Activated T-cell treated with anti-CD3 and anti-CD28 coated beads for 48 hours (primary cell): ENCODE results near the gene TPCN1.
"Not testable (repeated sequence)": the region's sequence is repeated elsewhere in the genome, so short reads cannot be mapped to it uniquely, and the experiment has no call there.

Experiments used
- DNase-seq: peaks from one replicate; pipeline ENCODE4 v3.0.0-alpha.2; 2020; ENCODE audit warnings: low read depth

TPCN1 gene

DNA sequence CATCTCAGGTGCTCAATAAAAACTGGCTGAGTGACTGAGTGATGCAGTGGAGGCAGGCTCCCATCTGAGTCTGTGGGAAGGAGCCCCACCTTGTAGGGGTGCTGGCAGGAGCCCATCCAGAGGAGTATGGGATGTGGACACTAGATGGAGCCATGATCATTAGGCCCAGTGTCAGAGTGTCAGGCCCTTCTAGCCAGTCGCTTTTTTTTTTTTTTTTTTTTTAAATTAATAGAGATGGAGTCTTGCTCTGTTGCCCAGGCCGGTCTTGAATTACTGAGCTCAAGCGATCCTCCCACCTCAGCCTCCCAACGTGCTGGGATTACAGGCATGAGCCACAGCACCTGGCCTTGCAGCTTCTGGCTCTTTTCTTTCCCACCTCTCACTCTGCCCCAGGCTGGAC is 24.3 kb upstream of the TPCN1 start:
- peak; percentile 38 for DNase-seq

- no peak for DNase-seq
These were observed 23.7 kb upstream of the TPCN1 start for GRCh38 chr12:113197518-113198077.

GRCh38 chr12:113198296-113198695 is 23.0 kb upstream of the TPCN1 start:
- DNase-seq: no peak

DNA sequence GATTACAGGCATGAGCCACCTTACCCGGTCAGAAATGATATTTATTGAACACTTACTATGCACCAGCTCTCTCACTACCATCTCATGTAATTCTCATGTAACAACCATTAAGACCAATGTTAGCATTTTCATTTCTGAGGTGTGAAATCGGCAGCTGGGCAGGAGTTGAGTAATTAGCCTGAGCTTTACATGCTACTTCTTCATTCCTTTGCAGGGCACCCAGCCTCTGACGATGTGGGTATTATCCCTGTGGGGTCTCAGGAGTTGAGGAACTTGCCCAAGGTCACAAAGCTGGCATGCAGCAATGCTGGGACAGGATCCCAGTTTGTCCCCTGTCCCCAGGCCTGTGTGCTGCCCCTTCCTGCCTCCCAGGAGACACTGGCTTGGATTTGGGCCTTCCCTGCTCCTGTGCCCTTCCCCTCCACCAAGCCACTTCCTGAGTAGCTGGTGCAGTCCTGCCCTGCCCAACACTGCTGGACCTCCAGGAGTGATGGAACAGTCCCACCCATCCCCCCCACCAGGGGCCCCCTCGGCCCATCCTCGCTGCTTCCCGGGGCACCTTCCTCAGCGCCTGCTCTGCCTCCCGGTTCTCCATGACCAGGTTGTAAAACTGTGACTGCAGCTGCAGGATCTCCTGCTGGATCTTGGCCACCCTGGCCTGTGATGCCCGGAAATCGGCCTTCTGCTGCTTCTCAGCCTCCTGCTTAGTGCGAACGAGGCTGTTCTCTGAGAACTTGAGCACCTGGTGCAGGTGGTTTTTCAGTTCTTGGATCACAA is 21.1 kb upstream of the TPCN1 start:
- DNase-seq: no peak

- no peak for DNase-seq
These were observed 19.8 kb upstream of the TPCN1 start for GRCh38 chr12:113201187-113202177.

DNA sequence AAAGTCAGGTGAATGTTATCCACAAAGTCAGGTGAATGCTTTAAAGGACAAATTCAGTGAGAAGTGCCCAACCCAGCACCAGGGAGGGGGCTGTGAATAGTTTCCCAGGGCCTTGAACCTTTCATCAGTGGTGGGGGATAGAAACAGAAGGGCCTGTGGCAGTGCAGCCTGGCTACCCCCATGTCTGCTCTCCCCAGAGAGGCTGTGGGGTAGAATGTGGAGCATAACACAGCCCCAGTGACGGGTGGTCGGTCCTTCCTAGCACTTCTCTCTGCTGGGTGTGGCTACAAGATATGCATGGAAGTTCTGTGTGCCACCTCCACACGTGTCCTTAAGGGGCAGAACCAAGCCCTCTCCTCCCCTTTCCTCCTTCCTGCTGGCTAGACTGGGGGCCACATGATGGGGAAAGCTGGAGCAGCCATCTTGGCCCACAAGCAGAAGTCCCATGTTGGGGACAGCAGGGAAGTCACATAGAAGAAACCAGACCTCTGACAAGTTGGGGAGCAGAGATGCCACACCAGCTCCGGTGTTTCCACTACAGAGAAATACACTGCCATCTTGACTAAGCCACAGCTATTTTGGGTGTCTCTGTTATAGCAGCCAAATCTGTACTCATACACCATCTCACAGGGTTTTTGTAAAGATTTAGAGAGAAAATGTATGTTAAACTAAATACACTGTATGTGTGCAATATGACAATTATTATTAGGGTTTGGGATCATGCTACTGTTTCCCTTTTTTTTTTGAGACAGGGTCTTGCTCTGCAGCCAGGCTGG is 18.8 kb upstream of the TPCN1 start:
- no peak for DNase-seq

DNA sequence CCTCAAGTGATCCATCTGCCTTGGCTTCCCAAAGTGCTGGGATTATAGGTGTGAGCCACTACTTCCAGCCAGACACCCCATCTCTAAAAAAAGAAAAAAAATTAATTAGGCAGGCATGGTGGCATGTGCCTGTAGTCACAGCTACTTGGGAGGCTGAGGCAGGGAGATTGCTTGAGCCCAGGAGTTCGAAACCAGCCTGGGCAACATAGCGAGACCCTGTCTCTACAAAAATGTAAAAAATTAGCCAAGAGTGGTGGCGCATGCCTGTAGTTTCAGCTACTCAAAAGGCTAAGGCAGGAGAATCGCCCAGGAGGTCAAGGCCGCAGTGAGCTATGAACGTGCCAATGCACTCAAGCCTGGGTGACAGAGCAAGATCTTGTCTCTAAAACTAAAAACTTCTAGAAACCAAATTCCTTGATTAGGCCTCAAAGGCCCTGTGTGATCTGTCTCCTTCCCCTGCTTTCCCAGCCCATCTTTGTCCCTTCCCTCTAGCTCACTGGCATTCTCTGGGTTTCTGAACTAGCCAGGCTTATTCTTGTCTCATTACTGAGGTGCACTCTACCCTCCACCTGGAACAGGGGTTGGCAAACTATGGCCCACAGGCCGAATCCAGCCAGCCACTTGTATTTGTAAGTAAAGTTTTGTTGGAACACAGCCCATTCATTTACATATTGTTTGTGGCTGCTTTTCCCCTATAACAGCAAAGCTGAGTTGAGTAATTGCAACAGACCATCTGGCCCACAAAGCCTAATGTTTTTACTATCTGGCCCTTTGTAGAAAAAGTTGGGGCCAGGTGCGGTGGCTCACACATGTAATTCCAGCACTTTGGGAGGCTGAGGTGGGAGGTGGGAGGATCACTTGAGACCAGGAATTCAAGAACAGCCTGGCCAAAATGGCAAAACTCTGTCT is 17.2 kb upstream of the TPCN1 start:
- DNase-seq: no peak

- no peak for DNase-seq
These were observed 16.5 kb upstream of the TPCN1 start for GRCh38 chr12:113204804-113205203.

- DNase-seq: not testable (repeated sequence)
These were observed 14.5 kb upstream of the TPCN1 start for GRCh38 chr12:113206802-113207201.

- no peak for DNase-seq
These were observed 13.6 kb upstream of the TPCN1 start for GRCh38 chr12:113207613-113208040.

GRCh38 chr12:113208041-113208934 is 13.0 kb upstream of the TPCN1 start:
- DNase-seq: peak; percentile 47

- no peak for DNase-seq
These were observed 10.1 kb upstream of the TPCN1 start for GRCh38 chr12:113211160-113211559.

DNA sequence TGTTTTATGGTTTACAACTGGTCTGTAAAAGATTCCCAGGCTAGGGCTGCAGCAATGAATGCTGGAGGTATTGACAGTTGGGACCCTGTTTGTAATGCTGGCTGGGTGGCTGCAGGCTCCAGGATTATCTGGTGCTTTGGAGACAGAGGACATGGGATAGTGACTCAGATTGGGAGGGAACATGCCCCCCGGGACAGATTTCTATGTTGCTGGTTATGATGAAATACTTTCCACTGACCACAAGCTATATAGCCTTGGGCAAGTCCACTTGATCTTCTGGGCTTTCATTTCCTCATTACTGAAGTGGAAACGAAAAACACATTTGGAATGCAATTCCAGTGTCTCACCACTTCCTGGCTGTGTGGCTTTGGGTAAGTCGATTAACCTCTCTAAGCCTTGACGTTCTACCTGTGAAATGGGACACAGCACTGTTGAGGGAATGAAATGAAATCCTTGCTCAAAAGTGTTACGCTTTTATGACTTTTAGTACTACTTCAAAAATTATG is 6.3 kb upstream of the TPCN1 start:
- DNase-seq: no peak

GRCh38 chr12:113216027-113216426 is 5.2 kb upstream of the TPCN1 start:
- no peak for DNase-seq

DNA sequence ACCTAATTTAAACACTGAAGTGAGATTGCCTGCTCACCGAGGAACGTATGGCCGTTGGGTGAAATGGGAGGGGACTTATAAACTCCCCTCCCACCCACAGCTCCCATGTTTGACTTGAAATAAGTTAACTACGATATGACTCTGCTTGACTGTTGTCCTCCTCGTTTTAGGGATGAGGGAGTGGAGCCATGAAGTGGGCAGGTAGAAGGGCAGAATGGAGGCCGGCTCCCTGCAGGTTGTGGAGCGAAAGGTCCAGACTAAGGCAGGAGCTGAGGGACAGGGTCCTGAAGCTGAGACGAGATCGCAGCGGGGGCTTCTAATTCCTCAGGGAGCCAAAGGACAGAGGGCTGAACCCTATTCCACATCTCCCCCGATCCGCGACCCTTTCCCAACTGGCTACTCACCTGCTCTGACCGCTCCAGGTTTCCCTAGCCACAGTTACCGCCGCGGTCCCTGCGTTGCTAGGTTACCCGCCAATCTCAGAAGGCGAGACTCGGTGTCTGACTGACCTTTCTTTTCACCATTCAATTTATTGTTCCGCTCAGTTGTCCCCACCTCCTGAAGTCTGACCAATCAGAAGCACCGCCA is 577 bp upstream of the TPCN1 start:
- DNase-seq: no peak

DNA sequence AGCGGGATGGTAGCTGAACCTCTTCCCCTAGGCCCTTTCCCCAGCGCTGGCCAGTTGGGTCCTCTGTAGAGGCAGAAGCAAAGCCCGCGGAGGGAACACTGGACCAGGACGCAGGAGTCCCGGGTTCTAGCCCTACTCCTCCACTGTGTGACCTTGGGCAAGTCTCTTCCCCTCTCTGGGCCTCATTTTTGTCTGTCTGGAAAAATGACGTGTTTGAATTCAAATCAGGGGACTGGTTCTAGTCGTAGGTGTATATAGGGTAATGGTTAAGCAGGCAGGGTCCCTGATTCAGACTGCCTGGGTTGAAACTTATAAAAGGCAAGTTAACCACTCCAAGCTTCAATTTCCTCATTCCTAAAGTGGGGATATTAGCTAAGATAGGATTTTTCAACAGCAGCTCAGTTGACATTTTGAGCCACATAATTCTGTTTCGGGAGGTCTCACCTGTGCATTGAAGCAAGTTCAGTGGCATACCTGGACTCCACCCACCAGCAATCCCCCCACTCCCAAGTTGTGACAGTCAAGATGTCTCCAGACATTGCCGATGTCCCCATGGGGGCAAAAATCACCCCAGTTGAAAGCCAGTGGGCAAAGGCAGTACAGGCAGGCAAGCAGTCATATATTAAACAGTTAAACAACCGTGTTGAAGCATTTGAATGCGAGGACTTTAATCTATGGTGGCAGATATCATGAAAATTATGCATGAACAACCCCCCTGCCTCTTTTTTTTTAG is 899 bp downstream of the TPCN1 start:
- no peak for DNase-seq

DNA sequence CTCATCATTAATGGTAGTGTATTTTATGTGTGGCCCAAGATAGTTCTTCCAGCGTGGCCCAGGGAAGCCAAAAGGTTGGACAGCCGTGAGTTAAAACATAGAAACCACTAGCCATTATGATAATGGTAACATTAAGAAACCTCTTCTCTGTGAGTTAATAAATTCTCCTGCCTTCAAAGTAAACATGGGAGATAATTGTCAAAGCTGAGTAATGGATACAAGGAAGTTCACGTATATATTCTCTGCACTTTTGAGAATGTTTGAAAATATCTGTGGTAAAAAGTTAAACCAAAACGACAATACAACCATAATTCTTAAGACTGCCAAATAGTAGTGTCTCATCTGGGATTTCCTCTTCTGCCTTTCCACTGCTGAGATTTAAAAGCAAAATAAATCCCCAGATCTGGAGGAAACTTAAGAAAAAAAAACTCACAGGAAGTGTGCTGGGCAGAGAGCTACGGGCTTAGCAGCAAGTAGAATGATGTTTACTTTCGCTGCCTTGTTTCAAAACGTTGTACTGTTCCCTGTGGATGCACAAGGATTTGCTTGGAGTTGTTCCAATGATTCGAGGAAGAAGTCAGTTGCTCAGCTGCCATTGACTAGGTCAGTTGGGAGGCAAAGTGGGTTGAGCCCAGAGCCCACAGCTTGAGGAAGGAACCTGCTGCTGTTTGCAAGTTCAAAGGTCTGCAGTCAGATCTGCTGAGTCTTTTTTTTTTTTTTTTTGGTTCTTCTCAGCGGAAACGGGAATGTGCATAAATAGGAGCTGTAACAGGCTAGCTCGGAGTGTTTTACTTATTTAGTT is 1.7 kb downstream of the TPCN1 start:
- DNase-seq: no peak

DNA sequence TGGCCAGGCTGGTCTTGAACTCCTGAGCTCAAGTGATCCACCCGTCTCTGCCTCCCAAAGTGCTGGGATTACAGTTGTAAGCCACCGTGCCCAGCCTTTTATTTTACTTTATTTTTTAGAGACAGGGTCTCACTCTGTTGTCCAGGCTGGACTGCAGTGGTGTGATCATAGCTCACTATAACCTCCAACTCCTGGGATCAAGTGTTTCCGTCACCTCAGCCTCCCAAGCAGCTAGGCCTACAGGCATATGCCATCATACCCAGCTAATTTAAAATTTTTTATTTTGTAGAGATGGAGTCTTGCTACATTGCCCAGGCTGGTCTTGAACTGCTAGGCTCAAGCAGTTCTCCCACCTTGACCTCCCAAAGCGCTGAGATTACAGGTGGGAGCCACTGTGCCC is 3.7 kb downstream of the TPCN1 start:
- no peak for DNase-seq
